Measurements from ENCODE around the gene ZNF346. TPM values are rescaled to one million over a fixed set of nuclear protein-coding genes. Genes with fewer than 3 reads are reported as not detected.

The ZNF346 gene
- total RNA-seq, 1 donor from 2014 or later: 8.3 TPM

DNA sequence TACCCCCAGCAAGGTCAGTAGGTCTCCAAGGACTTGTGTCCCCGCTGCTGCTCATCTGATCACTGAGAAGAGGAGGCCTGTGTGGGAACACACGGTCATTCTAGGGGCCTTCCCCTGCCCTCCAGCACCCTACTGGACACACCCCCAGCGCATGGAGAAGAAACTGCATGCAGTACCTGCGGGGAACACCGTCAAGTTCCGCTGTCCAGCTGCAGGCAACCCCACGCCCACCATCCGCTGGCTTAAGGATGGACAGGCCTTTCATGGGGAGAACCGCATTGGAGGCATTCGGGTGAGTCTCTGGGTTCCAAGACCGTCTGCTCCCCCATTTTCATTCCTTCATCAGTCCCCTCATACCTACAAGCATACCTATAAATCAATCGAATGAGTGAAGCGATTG is 68.3 kb downstream of the ZNF346 start:
- ATAC-seq: no peak
- intact Hi-C loops (cut with micrococcal nuclease): no loop called here
- no peak for DNase-seq

DNA sequence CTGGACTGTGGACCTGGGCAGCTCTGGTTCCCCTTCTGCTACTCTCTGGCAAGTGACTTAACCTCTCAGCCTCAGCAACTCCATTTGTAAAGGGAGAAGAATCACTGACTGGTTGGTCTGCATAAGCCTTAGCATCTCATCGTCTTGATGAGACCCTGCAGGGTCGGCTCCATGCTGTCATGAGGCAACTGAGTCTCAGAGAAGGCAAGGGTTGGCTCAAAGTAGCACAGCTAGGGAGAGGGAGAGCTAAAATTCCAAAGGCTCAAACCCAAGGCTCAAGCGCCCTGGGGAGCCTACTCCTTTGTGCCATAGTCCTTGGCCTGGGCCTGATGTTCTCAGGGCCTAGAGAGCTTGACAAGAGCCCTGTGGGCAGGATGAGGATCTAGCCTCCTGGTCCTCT is 68.7 kb downstream of the ZNF346 start:
- no peak for DNase-seq
- ATAC-seq: no peak
- intact Hi-C loops (cut with micrococcal nuclease): no loop called here

DNA sequence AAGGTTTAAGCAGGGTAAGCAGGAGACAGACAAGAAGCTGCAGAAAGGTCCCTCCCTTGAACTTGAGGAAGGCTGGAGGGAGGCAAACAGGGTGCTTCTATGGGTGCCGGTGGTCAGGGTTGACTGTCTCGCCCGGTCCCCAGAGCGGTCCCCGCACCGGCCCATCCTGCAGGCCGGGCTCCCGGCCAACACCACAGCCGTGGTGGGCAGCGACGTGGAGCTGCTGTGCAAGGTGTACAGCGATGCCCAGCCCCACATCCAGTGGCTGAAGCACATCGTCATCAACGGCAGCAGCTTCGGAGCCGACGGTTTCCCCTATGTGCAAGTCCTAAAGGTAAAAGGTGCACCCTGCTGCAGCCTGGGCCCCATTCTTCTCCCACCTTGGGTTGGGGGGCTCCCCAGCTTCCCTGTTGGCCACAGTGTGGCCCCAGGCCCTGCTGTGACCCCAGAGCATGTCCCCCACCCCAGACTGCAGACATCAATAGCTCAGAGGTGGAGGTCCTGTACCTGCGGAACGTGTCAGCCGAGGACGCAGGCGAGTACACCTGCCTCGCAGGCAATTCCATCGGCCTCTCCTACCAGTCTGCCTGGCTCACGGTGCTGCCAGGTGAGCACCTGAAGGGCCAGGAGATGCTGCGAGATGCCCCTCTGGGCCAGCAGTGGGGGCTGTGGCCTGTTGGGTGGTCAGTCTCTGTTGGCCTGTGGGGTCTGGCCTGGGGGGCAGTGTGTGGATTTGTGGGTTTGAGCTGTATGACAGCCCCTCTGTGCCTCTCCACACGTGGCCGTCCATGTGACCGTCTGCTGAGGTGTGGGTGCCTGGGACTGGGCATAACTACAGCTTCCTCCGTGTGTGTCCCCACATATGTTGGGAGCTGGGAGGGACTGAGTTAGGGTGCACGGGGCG is 69.9 kb downstream of the ZNF346 start:
- DNase-seq (no peak), ATAC-seq (no peak)
- intact Hi-C loops (cut with micrococcal nuclease): no loop called here

DNA sequence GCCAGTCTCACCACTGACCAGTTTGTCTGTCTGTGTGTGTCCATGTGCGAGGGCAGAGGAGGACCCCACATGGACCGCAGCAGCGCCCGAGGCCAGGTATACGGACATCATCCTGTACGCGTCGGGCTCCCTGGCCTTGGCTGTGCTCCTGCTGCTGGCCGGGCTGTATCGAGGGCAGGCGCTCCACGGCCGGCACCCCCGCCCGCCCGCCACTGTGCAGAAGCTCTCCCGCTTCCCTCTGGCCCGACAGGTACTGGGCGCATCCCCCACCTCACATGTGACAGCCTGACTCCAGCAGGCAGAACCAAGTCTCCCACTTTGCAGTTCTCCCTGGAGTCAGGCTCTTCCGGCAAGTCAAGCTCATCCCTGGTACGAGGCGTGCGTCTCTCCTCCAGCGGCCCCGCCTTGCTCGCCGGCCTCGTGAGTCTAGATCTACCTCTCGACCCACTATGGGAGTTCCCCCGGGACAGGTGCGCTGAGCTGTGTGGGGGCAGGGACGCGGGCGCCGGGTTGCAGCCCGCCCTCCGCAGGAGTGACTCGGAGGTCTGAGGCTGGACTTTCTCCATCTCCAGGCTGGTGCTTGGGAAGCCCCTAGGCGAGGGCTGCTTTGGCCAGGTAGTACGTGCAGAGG is 70.7 kb downstream of the ZNF346 start:
- intact Hi-C loops (cut with micrococcal nuclease): no loop called here
- ATAC-seq (no peak), DNase-seq (no peak)

DNA sequence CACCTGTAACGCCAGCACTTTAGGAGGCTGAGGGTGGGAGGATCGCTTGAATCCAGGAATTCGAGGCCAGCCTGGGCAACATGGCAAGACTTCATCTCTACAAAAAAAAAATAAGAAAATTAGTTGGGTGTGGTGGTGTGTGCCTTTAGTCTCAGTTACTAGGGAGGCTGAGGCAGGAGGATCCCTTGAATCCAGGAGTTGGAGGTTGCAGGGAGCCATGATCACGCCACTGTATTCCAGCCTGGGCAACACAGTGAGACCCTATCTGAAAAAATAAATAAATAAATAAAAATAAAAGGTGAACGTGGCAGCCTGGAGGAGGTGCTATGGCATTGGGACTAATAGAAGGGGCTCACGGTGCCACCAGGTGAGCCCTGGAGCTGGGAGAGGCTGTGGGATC is 71.3 kb downstream of the ZNF346 start:
- intact Hi-C loops (cut with micrococcal nuclease): no loop called here
- DNase-seq: no peak
- no peak for ATAC-seq

DNA sequence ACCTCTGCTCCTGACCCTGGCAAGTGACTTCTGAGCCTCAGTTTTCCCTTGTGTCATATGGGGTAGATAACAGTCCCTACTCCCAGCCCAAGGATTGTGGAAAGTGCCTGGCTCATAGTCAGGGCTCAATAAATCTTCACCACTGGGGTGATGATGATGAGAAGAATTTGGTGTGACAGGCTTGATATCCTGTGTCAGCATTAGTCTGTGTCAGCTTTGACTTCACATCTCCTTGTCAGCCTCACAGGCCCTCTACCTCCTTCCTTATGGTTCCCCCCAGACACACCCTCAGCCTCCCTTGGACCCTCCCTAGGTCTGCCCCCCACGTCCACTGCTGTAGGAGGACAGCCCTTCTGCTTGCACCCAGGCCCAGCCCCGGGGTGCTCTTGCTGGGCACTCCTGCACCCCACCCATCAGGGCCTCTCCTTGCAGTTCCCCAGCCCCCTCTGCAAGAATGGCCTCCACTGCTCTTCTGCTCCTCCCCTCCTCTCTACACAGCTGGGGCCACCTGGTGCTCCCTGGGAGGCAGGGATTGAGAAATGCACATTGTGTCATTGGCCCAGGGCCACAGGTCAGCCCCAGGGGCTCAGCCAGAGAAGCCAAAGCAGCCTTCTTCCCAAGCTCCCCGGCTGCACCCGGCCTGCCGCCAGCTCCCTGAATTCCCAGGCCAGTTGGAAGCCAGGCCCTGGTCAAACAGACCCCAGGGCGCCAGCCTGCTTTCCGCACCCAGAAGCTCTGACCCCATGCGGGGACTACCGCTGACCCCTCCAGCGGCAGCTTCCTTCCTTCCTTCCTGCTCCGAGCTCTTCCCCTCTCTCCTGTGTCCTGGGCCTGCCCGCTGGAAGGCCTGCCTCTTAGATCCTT is 72.0 kb downstream of the ZNF346 start:
- ATAC-seq: peak; percentile 89
- intact Hi-C loops (cut with micrococcal nuclease): no loop called here

DNA sequence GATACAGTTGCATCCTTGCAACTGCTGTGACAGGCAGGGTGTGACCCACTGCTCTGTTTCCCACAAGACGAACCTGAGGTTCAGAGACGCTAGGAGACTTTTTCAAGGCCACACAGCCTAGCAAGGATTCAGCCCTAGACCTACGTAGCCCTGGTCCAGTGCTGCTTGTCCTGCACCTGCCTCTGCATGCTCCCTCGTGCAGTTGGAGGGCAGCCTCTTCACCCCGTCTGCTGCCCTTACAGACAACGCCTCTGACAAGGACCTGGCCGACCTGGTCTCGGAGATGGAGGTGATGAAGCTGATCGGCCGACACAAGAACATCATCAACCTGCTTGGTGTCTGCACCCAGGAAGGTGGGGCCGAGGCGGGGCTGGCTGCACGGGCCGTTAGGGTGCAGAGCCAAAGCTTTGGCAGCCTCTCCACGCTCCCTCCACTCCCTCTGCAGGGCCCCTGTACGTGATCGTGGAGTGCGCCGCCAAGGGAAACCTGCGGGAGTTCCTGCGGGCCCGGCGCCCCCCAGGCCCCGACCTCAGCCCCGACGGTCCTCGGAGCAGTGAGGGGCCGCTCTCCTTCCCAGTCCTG is 72.7 kb downstream of the ZNF346 start:
- ATAC-seq: no peak
- DNase-seq: no peak
- intact Hi-C loops (cut with micrococcal nuclease): no loop called here

More for the DNA sequence above, 72.0 kb downstream of the ZNF346 start:
- peak; percentile 91 for DNase-seq

DNA sequence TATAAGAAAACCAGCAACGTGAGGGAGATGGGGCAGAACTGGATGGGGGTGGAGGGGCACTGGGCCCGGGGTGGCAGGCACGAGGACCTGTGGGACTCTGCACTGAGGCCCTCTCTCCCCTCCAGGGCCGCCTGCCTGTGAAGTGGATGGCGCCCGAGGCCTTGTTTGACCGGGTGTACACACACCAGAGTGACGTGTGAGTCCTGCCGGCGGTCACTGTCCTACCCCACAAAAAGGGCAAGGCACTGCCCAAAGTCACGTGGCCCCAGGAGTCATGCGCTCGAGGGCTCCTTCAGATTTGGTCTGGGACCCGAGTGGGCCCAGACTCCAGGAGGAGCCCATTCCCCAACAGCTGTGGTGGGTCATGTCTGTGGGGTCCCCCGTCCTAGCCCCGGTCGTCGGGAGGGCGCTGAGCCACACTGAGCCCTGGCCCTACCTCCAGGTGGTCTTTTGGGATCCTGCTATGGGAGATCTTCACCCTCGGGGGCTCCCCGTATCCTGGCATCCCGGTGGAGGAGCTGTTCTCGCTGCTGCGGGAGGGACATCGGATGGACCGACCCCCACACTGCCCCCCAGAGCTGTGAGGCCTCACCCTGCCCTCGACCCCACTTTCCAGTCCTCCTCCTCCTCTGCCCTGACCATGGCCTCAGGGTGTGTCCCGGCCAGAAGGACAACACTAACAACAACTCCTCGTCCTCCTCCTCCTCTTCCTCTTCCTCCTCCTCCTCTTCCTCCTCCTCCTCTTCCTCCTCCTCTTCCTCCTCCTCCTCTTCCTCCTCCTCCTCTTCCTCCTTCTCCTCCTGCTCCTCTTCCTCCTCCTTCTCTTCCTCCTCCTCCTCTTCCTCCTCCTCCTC is 73.9 kb downstream of the ZNF346 start:
- no peak for DNase-seq
- intact Hi-C loops (cut with micrococcal nuclease): no loop called here
- no peak for ATAC-seq

DNA sequence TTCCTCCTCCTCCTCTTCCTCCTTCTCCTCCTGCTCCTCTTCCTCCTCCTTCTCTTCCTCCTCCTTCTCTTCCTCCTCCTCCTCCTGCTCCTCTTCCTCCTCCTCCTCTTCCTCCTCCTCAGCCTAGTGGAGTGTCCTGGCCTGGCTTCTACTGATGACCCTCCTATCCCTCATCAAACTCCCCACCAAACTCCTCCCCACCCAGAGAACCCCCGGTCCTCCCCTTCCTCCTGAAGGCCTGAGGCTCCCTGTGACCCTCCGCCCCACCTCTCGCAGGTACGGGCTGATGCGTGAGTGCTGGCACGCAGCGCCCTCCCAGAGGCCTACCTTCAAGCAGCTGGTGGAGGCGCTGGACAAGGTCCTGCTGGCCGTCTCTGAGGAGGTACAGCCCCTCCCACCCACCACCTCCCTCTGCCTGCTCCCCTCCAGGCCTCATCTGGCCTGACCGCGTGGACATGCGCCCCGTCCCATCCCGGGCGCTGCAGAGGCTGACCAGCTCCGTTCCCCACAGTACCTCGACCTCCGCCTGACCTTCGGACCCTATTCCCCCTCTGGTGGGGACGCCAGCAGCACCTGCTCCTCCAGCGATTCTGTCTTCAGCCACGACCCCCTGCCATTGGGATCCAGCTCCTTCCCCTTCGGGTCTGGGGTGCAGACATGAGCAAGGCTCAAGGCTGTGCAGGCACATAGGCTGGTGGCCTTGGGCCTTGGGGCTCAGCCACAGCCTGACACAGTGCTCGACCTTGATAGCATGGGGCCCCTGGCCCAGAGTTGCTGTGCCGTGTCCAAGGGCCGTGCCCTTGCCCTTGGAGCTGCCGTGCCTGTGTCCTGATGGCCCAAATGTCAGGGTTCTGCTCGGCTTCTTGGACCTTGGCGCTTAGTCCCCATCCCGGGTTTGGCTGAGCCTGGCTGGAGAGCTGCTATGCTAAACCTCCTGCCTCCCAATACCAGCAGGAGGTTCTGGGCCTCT is 74.8 kb downstream of the ZNF346 start:
- ATAC-seq (no peak), DNase-seq (no peak)
- intact Hi-C loops (cut with micrococcal nuclease): no loop called here

DNA sequence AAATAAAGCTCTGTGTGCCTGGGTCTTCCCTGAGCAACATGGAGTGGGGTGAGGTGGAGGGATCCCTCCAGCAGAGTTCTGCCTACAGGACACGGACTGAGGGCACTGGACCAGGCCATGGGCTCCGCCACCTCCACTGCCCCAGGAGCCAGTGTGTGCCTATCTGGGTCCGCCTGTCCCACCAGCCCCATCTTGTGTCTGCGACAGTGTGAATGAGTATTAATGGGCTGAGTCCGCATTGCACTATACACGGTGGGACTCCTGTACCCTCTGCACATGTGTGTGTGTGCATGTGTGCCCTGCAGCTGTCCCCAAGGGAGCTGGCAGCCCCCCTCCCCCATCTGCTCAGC is 75.6 kb downstream of the ZNF346 start:
- intact Hi-C loops (cut with micrococcal nuclease): no loop called here
- DNase-seq (no peak), ATAC-seq (no peak)

DNA sequence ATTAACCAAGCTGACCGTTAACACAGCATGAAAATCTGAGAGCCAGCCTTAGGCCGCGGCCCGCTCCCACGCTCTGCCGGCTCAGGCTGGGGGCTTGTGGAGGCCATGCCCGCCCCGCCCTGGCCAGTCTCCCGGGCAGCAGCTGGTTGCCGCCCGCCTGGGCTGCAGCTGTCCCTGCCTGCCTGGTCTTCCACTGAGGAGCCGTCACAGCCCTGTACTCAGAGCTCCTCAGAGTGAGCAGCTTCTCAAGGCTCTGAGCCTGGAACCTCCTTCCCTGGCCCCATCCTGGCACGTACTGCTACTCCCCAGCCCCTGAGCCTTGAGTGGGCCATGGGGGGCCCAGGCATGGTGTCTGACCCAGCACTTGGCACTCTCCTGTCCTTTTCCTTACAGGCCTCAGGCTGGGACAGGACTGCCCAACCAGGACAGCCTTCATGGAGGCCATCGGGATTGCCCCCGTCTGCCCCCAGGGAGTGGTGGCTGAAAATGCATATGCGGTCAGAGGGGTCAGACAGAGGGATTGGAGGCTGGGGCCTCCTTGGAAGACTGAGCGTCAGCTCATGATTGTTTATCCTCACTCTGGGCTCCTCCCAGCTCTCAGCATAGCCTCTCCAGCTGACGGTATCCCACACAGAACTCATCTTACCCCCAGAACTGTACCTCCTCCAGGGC is 76.1 kb downstream of the ZNF346 start:
- ATAC-seq: peak; percentile 38
- intact Hi-C loops (cut with micrococcal nuclease): no loop called here
- peak; percentile 68 for DNase-seq

DNA sequence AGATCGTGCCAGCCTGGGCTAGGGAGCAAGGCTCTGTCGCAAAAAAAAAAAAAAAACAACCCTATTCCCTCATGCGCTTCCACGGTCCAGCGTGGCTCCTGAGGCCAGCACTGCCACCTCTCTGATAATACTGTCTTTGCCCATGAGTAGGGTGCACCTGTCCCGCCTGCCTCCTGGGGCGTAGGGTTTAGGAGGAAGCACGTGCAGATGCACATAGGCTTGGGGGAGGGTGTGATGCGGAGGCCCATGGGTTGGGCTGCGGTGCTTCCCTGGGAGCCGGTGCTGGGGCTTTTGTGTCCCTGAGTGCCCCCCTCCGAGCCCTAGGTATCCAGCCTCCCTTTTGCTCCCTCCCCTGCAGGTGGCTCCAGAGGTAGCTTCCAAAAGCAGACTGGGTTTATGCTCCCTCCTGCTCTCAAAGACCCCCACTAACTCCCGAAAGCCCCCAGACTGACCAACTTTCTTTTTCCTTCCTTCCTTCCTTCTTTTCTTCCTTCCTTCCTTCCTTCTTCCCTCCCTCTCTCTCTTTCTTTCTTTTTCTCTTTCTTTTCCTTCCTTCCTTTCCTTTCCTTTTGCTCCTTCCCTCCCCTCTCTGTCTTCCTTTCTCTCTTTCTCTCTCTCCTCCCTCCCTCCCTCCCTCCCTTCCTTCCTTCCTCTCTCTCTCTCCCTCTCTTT is 77.1 kb downstream of the ZNF346 start:
- no peak for DNase-seq
- intact Hi-C loops (cut with micrococcal nuclease): no loop called here

DNA sequence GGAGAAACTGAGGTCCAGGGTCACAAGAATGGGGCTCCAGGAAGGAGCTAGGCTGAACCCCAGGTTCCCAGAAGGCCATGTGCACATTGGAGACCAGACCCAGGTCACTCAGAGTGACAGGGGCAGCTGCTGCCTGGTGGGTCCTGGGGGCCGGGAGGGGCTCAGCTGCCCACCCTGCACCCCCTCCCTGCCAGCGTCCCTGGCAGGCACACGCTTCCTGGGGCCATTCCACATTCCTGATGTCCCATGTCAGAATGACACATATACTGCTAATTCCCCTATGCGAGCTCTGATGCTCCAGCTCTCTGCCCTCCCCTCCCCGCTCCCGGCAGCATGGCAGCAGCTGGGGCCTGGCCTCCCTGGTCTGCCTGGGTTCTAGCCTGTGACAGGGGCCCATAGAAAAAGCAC is 78.2 kb downstream of the ZNF346 start:
- DNase-seq (no peak), ATAC-seq (no peak)
- intact Hi-C loops (cut with micrococcal nuclease): no loop called here

More for the DNA sequence above, 77.1 kb downstream of the ZNF346 start:
- ATAC-seq: no peak

DNA sequence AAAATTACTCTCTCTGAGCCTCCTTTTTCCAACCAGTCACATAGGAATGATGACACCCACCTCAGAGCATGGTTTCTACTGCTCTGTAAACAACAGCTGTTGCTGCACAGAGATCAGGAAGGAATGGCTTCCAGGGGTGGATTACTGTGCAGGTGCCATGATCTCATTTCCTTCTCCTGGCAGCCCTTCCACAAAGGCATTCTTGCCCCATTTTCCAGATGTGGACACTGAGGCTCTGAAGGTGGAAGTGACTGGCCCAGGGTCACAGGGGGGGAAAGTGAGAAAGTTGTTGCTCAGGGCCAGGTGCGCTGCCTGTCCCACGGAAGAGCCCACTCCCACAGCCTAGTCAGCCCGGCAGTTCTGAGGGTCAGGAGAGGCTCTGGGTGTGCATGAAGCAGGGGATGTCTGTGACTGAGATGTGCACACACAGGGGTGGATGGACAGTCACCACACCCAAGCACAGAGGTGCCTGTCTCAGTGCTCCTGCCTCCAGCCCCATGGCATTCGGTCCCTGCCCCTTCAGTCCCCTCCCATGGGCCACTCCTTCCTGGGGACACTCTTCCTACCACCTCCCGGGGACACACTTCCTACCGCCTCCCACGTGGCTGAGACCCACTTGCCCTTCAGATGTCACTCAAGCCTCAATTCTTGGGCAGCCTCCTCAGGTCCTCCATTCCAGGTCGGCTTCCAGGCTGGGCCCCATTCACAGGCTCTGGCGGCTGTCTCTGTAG is 81.2 kb downstream of the ZNF346 start:
- DNase-seq (no peak), ATAC-seq (no peak)
- intact Hi-C loops (cut with micrococcal nuclease): no loop called here

DNA sequence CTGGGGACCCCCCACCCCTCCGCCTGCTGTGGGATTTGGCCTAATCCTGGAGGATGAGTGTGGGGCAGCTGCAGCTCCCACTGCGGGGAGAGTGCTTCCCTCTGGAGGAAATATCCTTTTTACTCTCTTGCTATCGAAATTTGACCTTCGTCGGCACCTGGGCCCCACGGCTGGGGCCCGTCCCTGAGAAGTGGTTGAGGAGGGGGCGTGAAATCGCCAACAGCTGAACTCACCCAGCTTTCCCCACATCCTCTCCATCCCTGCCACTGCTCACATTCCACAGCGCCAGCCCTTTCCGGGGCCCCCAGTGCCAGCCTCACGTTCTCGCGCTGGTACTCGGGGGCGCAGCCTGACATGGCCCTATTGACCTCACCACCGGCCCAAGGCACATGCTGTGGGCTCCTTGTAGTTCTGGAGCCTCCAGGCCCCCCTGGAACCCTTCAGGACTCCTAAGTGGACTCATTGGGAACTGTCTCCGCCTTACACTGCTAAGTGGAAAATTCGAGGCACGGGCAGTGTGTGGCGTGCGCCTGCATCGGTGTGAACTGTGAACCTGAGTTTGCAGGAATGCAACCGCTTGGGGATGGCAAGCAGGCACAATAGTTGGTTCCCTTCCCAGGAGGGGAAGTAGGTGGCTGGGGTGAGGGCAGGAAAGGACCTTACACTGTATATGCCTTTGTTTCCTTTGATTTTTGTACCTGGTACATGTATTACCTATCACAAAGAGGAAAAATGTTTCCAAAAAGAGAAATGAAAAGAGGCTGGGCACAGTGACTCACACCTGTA is 83.4 kb downstream of the ZNF346 start:
- intact Hi-C loops (cut with micrococcal nuclease): no loop called here
- DNase-seq (no peak), ATAC-seq (no peak)
